Peyer's patch (tissue), 4 donors: ENCODE results near the gene ADAM12. TPM values are rescaled to one million over a fixed set of nuclear protein-coding genes. Genes with fewer than 3 reads are reported as not detected.

Experiments used
- DNase-seq, 3 donors: peaks; one replicate each; pipeline ENCODE4 v3.0.0-alpha.2; 2017 to 2019
- H3K27ac ChIP-seq, 4 donors: fragments of 200-600 bp; sonication (generic); one replicate each; pipeline ENCODE4 v1.5.1; 2016 to 2019
- H3K27me3 ChIP-seq, 2 donors: fragments of 200-600 bp; sonication (generic); one replicate each; pipeline ENCODE4 v1.5.1; 2019
- H3K36me3 ChIP-seq, 3 donors: fragments of 200-600 bp; sonication (generic); one replicate each; pipeline ENCODE4 v1.5.1; 2016 to 2019
- H3K4me1 ChIP-seq, 4 donors: fragments of 200-600 bp; sonication (generic); one replicate each; pipeline ENCODE4 v1.5.1; 2016 to 2019
- H3K4me3 ChIP-seq, 4 donors: fragments of 200-600 bp; sonication (generic); 1 replicate in 3 of 4; 2 replicates in 1 of 4; pipeline ENCODE4 v1.5.1; 2016 to 2019; ENCODE audit warnings: mild to moderate bottlenecking in 1 of 4
- H3K9me3 ChIP-seq, 4 donors: fragments of 200-600 bp; sonication (generic); one replicate each; pipeline ENCODE4 v1.5.1; 2016 to 2019; ENCODE audit warnings: mild to moderate bottlenecking in 1 of 4
- CTCF ChIP-seq, 6 experiments: fragments of 450-650 bp in 4 of 6; fragments of 200-600 bp in 2 of 6; sonication (generic) in 1 of 6; IDR thresholded peaks; one replicate each; pipeline ENCODE4 v1.5.1; 2017 to 2019; ENCODE audit warnings: antibody characterized with exemption in 6 of 6, mild to moderate bottlenecking in 3 of 6, moderate library complexity in 1 of 6
- POLR2A ChIP-seq, 2 donors: fragments of 450-650 bp; IDR thresholded peaks; one replicate each; pipeline ENCODE4 v1.5.1; 2017; ENCODE audit warnings: antibody characterized with exemption in 2 of 2, mild to moderate bottlenecking in 2 of 2, moderate library complexity in 2 of 2
- total RNA-seq, 4 donors: library from RNA; depleted of rRNA; stranded (reverse); fragments of >200 nt; gene quantifications; one replicate each; pipeline ENCODE4 v1.1.0, GENCODE V29; 2016

ADAM12 gene
- total RNA-seq, 4 donors from 2014 or later: 0.13 to 2.5 (median 0.66) TPM

- Histone ChIP-seq H3K4me3 (no peak overlapping the region), H3K4me1 (peaks cover 0 to 10% (median 1%) of the 10 kb centered on the region in 4 donors), H3K27ac (no peak overlapping the region), H3K9me3 (no peaks in the 10 kb centered on the region), H3K27me3 (no peaks in the 10 kb centered on the region), H3K36me3 (no peaks in the 10 kb centered on the region)
- TF ChIP-seq CTCF (IDR thresholded peaks at IDR 0.05): no peak
- no peak for TF ChIP-seq POLR2A (IDR thresholded peaks at IDR 0.05)
- no peak for DNase-seq
Observed at GRCh38 chr10:126037946-126038345, 350.3 kb downstream of the ADAM12 start.

GRCh38 chr10:126036515-126036914 is 351.8 kb downstream of the ADAM12 start:
- Histone ChIP-seq H3K36me3 (no peaks in the 10 kb centered on the region), H3K4me3 (no peak overlapping the region), H3K27ac (no peak overlapping the region), H3K9me3 (no peaks in the 10 kb centered on the region), H3K4me1 (no peaks in the 10 kb centered on the region), H3K27me3 (no peaks in the 10 kb centered on the region)
- no peak for DNase-seq
- TF ChIP-seq POLR2A (IDR thresholded peaks at IDR 0.05): no peak

GRCh38 chr10:126034586-126034985 is 353.7 kb downstream of the ADAM12 start:
- Histone ChIP-seq H3K27me3 (no peaks in the 10 kb centered on the region), H3K36me3 (no peaks in the 10 kb centered on the region), H3K4me3 (no peak overlapping the region), H3K9me3 (no peaks in the 10 kb centered on the region), H3K27ac (no peak overlapping the region), H3K4me1 (no peaks in the 10 kb centered on the region)
- no peak for DNase-seq
- no peak for TF ChIP-seq POLR2A (IDR thresholded peaks at IDR 0.05)

GRCh38 chr10:126029999-126030398 is 358.3 kb downstream of the ADAM12 start:
- Histone ChIP-seq H3K4me3 (no peak overlapping the region), H3K27me3 (no peaks in the 10 kb centered on the region), H3K36me3 (no peaks in the 10 kb centered on the region), H3K9me3 (no peaks in the 10 kb centered on the region), H3K4me1 (no peaks in the 10 kb centered on the region), H3K27ac (no peak overlapping the region)
- DNase-seq: no peak
- TF ChIP-seq CTCF (IDR thresholded peaks at IDR 0.05) (no peak), POLR2A (IDR thresholded peaks at IDR 0.05) (no peak)

- no peaks in the 10 kb centered on the region for H3K4me1 ChIP-seq
- DNase-seq: no peak
- H3K4me3 ChIP-seq: no peak overlapping the region
- no peaks in the 10 kb centered on the region for H3K27me3 ChIP-seq
- H3K9me3 ChIP-seq: no peaks in the 10 kb centered on the region
- TF ChIP-seq CTCF (IDR thresholded peaks at IDR 0.05) (no peak), POLR2A (IDR thresholded peaks at IDR 0.05) (no peak)
- no peak overlapping the region for H3K27ac ChIP-seq
- no peaks in the 10 kb centered on the region for H3K36me3 ChIP-seq
Observed at GRCh38 chr10:126027692-126028091, 360.6 kb downstream of the ADAM12 start.

- H3K9me3 ChIP-seq: no peaks in the 10 kb centered on the region
Observed at GRCh38 chr10:126022841-126023240, 365.4 kb downstream of the ADAM12 start.

More at GRCh38 chr10:126022841-126023240, 365.4 kb downstream of the ADAM12 start:
- Histone ChIP-seq H3K4me1 (no peaks in the 10 kb centered on the region), H3K27ac (no peak overlapping the region), H3K4me3 (no peak overlapping the region), H3K27me3 (no peaks in the 10 kb centered on the region), H3K36me3 (no peaks in the 10 kb centered on the region)
- TF ChIP-seq POLR2A (IDR thresholded peaks at IDR 0.05) (no peak), CTCF (IDR thresholded peaks at IDR 0.05) (no peak)
- no peak for DNase-seq
